Activated B cell treated with CpG ODN at 0.5 μM for 24 hours (primary cell): ENCODE results near the gene CYB561D2. TPM values are rescaled to one million over a fixed set of nuclear protein-coding genes. Genes with fewer than 3 reads are reported as not detected.

ENCODE experiments used
- ATAC-seq: fragments of 200-7000 bp; cut with Tn5 transposase; one replicate; pipeline ENCODE4 v1.10.0; 2021; ENCODE audit warnings: low read depth, mild to moderate bottlenecking, moderate library complexity
- CTCF ChIA-PET: fragments of 350-600 bp; sonication (Branson Sonifier 250); formaldehyde crosslinking; loops from one replicate; lab custom pipeline; 2021; ENCODE audit warnings: antibody characterized with exemption; lab: Charles Lee
- POLR2A ChIA-PET: fragments of 350-600 bp; sonication (Branson Sonifier 250); formaldehyde crosslinking; loops from one replicate; lab custom pipeline; 2021; ENCODE audit warnings: antibody characterized with exemption; lab: Charles Lee
- DNase-seq: peaks from one replicate; pipeline ENCODE4 v3.0.0; 2022
- H3K27ac Mint-ChIP-seq: one replicate; pipeline ENCODE4 v1.8.0; 2020; ENCODE audit warnings: mixed read lengths
- H3K27me3 Mint-ChIP-seq: one replicate; pipeline ENCODE4 v1.8.0; 2021; ENCODE audit warnings: mixed read lengths
- H3K36me3 Mint-ChIP-seq: one replicate; pipeline ENCODE4 v1.8.0; 2021; ENCODE audit warnings: low read depth, mixed read lengths
- H3K4me1 Mint-ChIP-seq: one replicate; pipeline ENCODE4 v1.8.0; 2021; ENCODE audit warnings: mixed read lengths
- H3K4me3 Mint-ChIP-seq: one replicate; pipeline ENCODE4 v1.8.0; 2020; ENCODE audit warnings: mild to moderate bottlenecking, mixed read lengths
- H3K9me3 Mint-ChIP-seq: one replicate; pipeline ENCODE4 v1.8.0; 2020; ENCODE audit warnings: mixed read lengths
- CTCF ChIP-seq: fragments of 200-600 bp; IDR thresholded peaks from one replicate; pipeline ENCODE4 v1.8.0; 2022; ENCODE audit warnings: antibody characterized with exemption, mild to moderate bottlenecking
- intact Hi-C: fragments of 100-400 bp; cut with micrococcal nuclease; formaldehyde crosslinking; loops from one replicate; pipeline ENCODE4 v1.15.1; 2024
- total RNA-seq: library from RNA; stranded (reverse); gene quantifications from 2 replicates; pipeline ENCODE4 v1.2.3, GENCODE V29; 2022

CYB561D2 gene
- total RNA-seq, 1 donor from 2014 or later = 26.0 TPM

GRCh38 chr3:50333744-50334328 is 16.8 kb upstream of the CYB561D2 start:
- Mint-ChIP-seq H3K36me3 (peaks cover 47% of the 10 kb centered on the region), H3K4me1 (peaks cover 46% of the 10 kb centered on the region), H3K9me3 (no peaks in the 10 kb centered on the region), H3K27ac (peak overlapping the region; percentile 37), H3K27me3 (no peaks in the 10 kb centered on the region), H3K4me3 (peak overlapping the region; percentile 7)
- ChIA-PET CTCF (no interaction called here), POLR2A (interaction anchor here (0.6 to 1.3 kb wide), 4 partner anchors 9 to 42 kb away, joined by 3 to 4 read pairs (median 3); partner anchors contain the start of gene IFRD2)
- intact Hi-C loops = no loop called here
- no peak for TF ChIP-seq CTCF
- ATAC-seq (no peak), DNase-seq (no peak)

- H3K27ac Mint-ChIP-seq = peak overlapping the region; percentile 7
- intact Hi-C loops = no loop called here
- CTCF ChIA-PET = no interaction called here
These were observed 16.2 kb upstream of the CYB561D2 start for GRCh38 chr3:50334339-50335075.

GRCh38 chr3:50336452-50337174 is 14.0 kb upstream of the CYB561D2 start:
- ChIA-PET POLR2A (interaction anchor here (0.5 to 6.5 kb wide), 31 partner anchors 12 to 1436 kb away, joined by 3 to 195 read pairs (median 5); partner anchors contain the start of genes C3orf18, CISH, CYB561D2 and DCAF1), CTCF (interaction anchor here (0.7 to 3.8 kb wide), 8 partner anchors 8 to 142 kb away, joined by 3 to 16 read pairs (median 6); partner anchors contain the start of genes CYB561D2, HYAL2, HYAL3 and NAA80)
- Mint-ChIP-seq H3K36me3 (peaks cover 26% of the 10 kb centered on the region), H3K27ac (peak overlapping the region; percentile 98), H3K9me3 (no peaks in the 10 kb centered on the region), H3K4me3 (peak overlapping the region; percentile 95), H3K4me1 (peaks cover 68% of the 10 kb centered on the region), H3K27me3 (no peaks in the 10 kb centered on the region)
- ATAC-seq = peak; percentile 35
- intact Hi-C loops = loop anchor here (1.0 to 2.0 kb wide), 4 partner anchors 8 to 37 kb away; partner anchors contain the start of genes HYAL3, NAA80, TMEM115 and TUSC2
- no peak for TF ChIP-seq CTCF
- DNase-seq = no peak

More at GRCh38 chr3:50334339-50335075, 16.2 kb upstream of the CYB561D2 start:
- H3K27me3 Mint-ChIP-seq = no peaks in the 10 kb centered on the region
- POLR2A ChIA-PET = interaction anchor here (0.8 to 1.3 kb wide), 2 partner anchors 10 to 13 kb away, joined by 3 to 4 read pairs; no protein-coding TSS in a partner anchor
- TF ChIP-seq CTCF = no peak
- H3K4me1 Mint-ChIP-seq = peaks cover 53% of the 10 kb centered on the region
- DNase-seq = no peak
- ATAC-seq = no peak
- peaks cover 44% of the 10 kb centered on the region for H3K36me3 Mint-ChIP-seq
- no peak overlapping the region for H3K4me3 Mint-ChIP-seq
- H3K9me3 Mint-ChIP-seq = no peaks in the 10 kb centered on the region

- no peaks in the 10 kb centered on the region for H3K9me3 Mint-ChIP-seq
- CTCF ChIA-PET = interaction anchor here (0.7 to 3.8 kb wide), 8 partner anchors 9 to 143 kb away, joined by 3 to 16 read pairs (median 6); partner anchors contain the start of genes CYB561D2, HYAL2, HYAL3 and NAA80
- no peak for TF ChIP-seq CTCF
- peaks cover 20% of the 10 kb centered on the region for H3K36me3 Mint-ChIP-seq
- H3K27ac Mint-ChIP-seq = peak overlapping the region; percentile 98
- peak overlapping the region; percentile 95 for H3K4me3 Mint-ChIP-seq
- peak; percentile 83 for ATAC-seq
- intact Hi-C loops = loop anchor here (1.0 to 2.0 kb wide), 4 partner anchors 9 to 38 kb away; partner anchors contain the start of genes HYAL3, NAA80, TMEM115 and TUSC2
- DNase-seq = peak; percentile 90
- POLR2A ChIA-PET = interaction anchor here (0.5 to 6.5 kb wide), 35 partner anchors 8 to 1835 kb away, joined by 3 to 195 read pairs (median 5); partner anchors contain the start of genes C3orf18, CISH, CYB561D2 and DCAF1
- no peaks in the 10 kb centered on the region for H3K27me3 Mint-ChIP-seq
- H3K4me1 Mint-ChIP-seq = peaks cover 66% of the 10 kb centered on the region
These were observed 13.3 kb upstream of the CYB561D2 start for GRCh38 chr3:50337175-50337861.
